GM23248 (cell line): Measurements from ENCODE around the gene ST6GALNAC3. TPM values are rescaled to one million over a fixed set of nuclear protein-coding genes. Genes with fewer than 3 reads are reported as not detected.
"Not testable (repeated sequence)": the region's sequence is repeated elsewhere in the genome, so short reads cannot be mapped to it uniquely, and the experiment has no call there.

ENCODE experiments used
- DNase-seq: peaks from one replicate; pipeline ENCODE4 v3.0.0-alpha.2; 2015
- H2AFZ ChIP-seq: fragments of 200-600 bp; sonication (generic); 2 replicates; pipeline ENCODE4 v1.6.1; 2016; ENCODE audit warnings: antibody characterized with exemption
- H3F3A ChIP-seq: fragments of 200-600 bp; sonication (generic); 2 replicates; pipeline ENCODE4 v1.6.1; 2016; ENCODE audit warnings: mild to moderate bottlenecking, antibody characterized with exemption, mixed run types; ENCODE audit not compliant: insufficient read depth
- H3K27ac ChIP-seq: fragments of 200-600 bp; sonication (generic); 2 replicates; pipeline ENCODE4 v1.5.1; 2016; ENCODE audit warnings: mild to moderate bottlenecking
- H3K27me3 ChIP-seq: fragments of 200-600 bp; sonication (generic); replicated peaks from 2 replicates; pipeline ENCODE4 v1.6.1; 2016; ENCODE audit warnings: mild to moderate bottlenecking; ENCODE audit not compliant: insufficient read depth
- H3K36me3 ChIP-seq: fragments of 200-600 bp; sonication (generic); 2 replicates; pipeline ENCODE4 v1.6.1; 2016; ENCODE audit warnings: low read depth, mild to moderate bottlenecking
- H3K4me1 ChIP-seq: fragments of 200-600 bp; sonication (generic); 2 replicates; pipeline ENCODE4 v1.6.1; 2016; ENCODE audit warnings: mild to moderate bottlenecking; ENCODE audit not compliant: insufficient read depth
- H3K4me2 ChIP-seq: fragments of 200-600 bp; sonication (generic); one replicate; pipeline ENCODE4 v1.6.1; 2016; ENCODE audit warnings: mild to moderate bottlenecking; ENCODE audit not compliant: unreplicated experiment
- H3K4me3 ChIP-seq: fragments of 200-600 bp; sonication (generic); 2 replicates; pipeline ENCODE4 v1.5.1; 2016; ENCODE audit warnings: mild to moderate bottlenecking
- H3K79me2 ChIP-seq: fragments of 200-600 bp; sonication (generic); 2 replicates; pipeline ENCODE4 v1.6.1; 2016; ENCODE audit warnings: mild to moderate bottlenecking; ENCODE audit not compliant: insufficient read depth
- H3K9ac ChIP-seq: fragments of 200-600 bp; sonication (generic); 2 replicates; pipeline ENCODE4 v1.6.1; 2016; ENCODE audit warnings: mild to moderate bottlenecking
- H3K9me2 ChIP-seq: fragments of 200-600 bp; sonication (generic); 2 replicates; pipeline ENCODE4 v1.6.1; 2016; ENCODE audit warnings: mixed run types, mild to moderate bottlenecking, moderate library complexity; ENCODE audit not compliant: insufficient read depth
- H3K9me3 ChIP-seq: fragments of 200-600 bp; sonication (generic); one replicate; pipeline ENCODE4 v1.6.1; 2017; ENCODE audit warnings: low read depth
- H4K20me1 ChIP-seq: fragments of 200-600 bp; sonication (generic); 2 replicates; pipeline ENCODE4 v1.6.0; 2016; ENCODE audit not compliant: insufficient read depth
- EZH2 ChIP-seq: fragments of 200-600 bp; sonication (generic); IDR thresholded peaks from 2 replicates; pipeline ENCODE4 v1.6.1; 2018; ENCODE audit warnings: antibody characterized with exemption, mild to moderate bottlenecking; ENCODE audit not compliant: insufficient read depth, poor library complexity, severe bottlenecking
- EZH2phosphoT487 ChIP-seq: fragments of 200-600 bp; sonication (generic); IDR thresholded peaks from 2 replicates; pipeline ENCODE4 v1.6.1; 2018; ENCODE audit warnings: antibody characterized with exemption, moderate library complexity, mild to moderate bottlenecking, low read depth; ENCODE audit not compliant: insufficient read depth
- WGBS, 2 experiments: methylation state at CpG; one replicate each; pipeline ENCODE4 v1.1.6; 2015 to 2017; ENCODE audit warnings: low lambda C conversion rate in 2 of 2, low coverage in 1 of 2; ENCODE audit errors: missing lambda C conversion rate in 2 of 2; 5-methylcytosine and 5-hydroxymethylcytosine counted together
- in situ Hi-C: fragments of 300-500 bp; cut with MboI; formaldehyde crosslinking; loops from 2 replicates; pipeline ENCODE4 v1.15.0; 2020
- polyA plus RNA-seq: library from polyadenylated mRNA; unstranded; fragments of >200 nt; fragmentation: Nextera tagmentation; extraction: Ambion mirVana; gene quantifications from 2 replicates; pipeline ENCODE4 v1.2.1, GENCODE V29; 2016
- total RNA-seq: library from RNA; depleted of rRNA; stranded (reverse); fragments of >200 nt; shearing (Covaris generic); gene quantifications from 2 replicates; pipeline ENCODE4 v1.2.3, GENCODE V29; 2014

Gene ST6GALNAC3
- total and polyA plus RNA-seq, 2 experiments from 2014 or later, result not detected

GRCh38 chr1:76046149-76046548, 28.4 kb upstream of the ST6GALNAC3 start:
- H3K4me2 ChIP-seq, result no peak overlapping the region
- H3K9me2 ChIP-seq, result no peaks in the 10 kb centered on the region
- in situ Hi-C loops, result no loop called here
- no peaks in the 10 kb centered on the region for H3K9me3 ChIP-seq
- no peaks in the 10 kb centered on the region for H3K36me3 ChIP-seq
- WGBS, 2 experiments, result 70 to 84% methylated on average over 2 of the region's 2 CpGs
- H3K27me3 ChIP-seq, result no peaks in the 10 kb centered on the region
- no peaks in the 10 kb centered on the region for H3K4me1 ChIP-seq
- H3F3A ChIP-seq, result no peaks in the 10 kb centered on the region
- H3K27ac ChIP-seq, result no peak overlapping the region
- TF ChIP-seq EZH2 (no peak), EZH2phosphoT487 (no peak)
- H4K20me1 ChIP-seq, result no peaks in the 10 kb centered on the region
- DNase-seq, result no peak
- H3K9ac ChIP-seq, result no peak overlapping the region
- no peak overlapping the region for H3K4me3 ChIP-seq
- no peaks in the 10 kb centered on the region for H3K79me2 ChIP-seq
- H2AFZ ChIP-seq, result no peak overlapping the region

GRCh38 chr1:76048219-76048618, 26.3 kb upstream of the ST6GALNAC3 start:
- Histone ChIP-seq H3K9me2 (no peaks in the 10 kb centered on the region), H3K9me3 (no peaks in the 10 kb centered on the region), H4K20me1 (no peaks in the 10 kb centered on the region), H3K36me3 (no peaks in the 10 kb centered on the region), H2AFZ (no peak overlapping the region), H3K79me2 (no peaks in the 10 kb centered on the region), H3K4me3 (no peak overlapping the region), H3F3A (no peaks in the 10 kb centered on the region), H3K27me3 (no peaks in the 10 kb centered on the region), H3K9ac (no peak overlapping the region), H3K4me2 (no peak overlapping the region), H3K4me1 (no peaks in the 10 kb centered on the region), H3K27ac (no peak overlapping the region)
- in situ Hi-C loops, result no loop called here
- no peak for DNase-seq
- 96% methylated on average over 1 of the region's 1 CpG for WGBS, 2 experiments
- no peak for TF ChIP-seq EZH2
- no peak for TF ChIP-seq EZH2phosphoT487

GRCh38 chr1:76048926-76049325, 25.6 kb upstream of the ST6GALNAC3 start:
- Histone ChIP-seq H3K4me1 (no peaks in the 10 kb centered on the region), H3K4me3 (no peak overlapping the region), H2AFZ (no peak overlapping the region), H3K9me2 (no peaks in the 10 kb centered on the region), H3K27me3 (no peaks in the 10 kb centered on the region), H3K36me3 (no peaks in the 10 kb centered on the region), H3K27ac (no peak overlapping the region), H3K9me3 (no peaks in the 10 kb centered on the region), H3K9ac (no peak overlapping the region), H3K4me2 (no peak overlapping the region), H3F3A (no peaks in the 10 kb centered on the region), H4K20me1 (no peaks in the 10 kb centered on the region), H3K79me2 (no peaks in the 10 kb centered on the region)
- no peak for DNase-seq
- in situ Hi-C loops, result no loop called here
- 30 to 39% methylated on average over 1 of the region's 1 CpG for WGBS, 2 experiments
- TF ChIP-seq EZH2phosphoT487, result no peak
- TF ChIP-seq EZH2, result no peak

- H3K27ac ChIP-seq, result no peak overlapping the region
- in situ Hi-C loops, result no loop called here
- 69 to 71% methylated on average over 4 of the region's 4 CpGs for WGBS, 2 experiments
Measured at GRCh38 chr1:76049498-76049897, 25.0 kb upstream of the ST6GALNAC3 start.

GRCh38 chr1:76050073-76050472, 24.5 kb upstream of the ST6GALNAC3 start:
- H3K4me3 ChIP-seq, H3K9me2 ChIP-seq, H3K27ac ChIP-seq, DNase-seq, H3K4me1 ChIP-seq, H3K27me3 ChIP-seq, H3K9me3 ChIP-seq, H3K79me2 ChIP-seq, H3K36me3 ChIP-seq, H3K9ac ChIP-seq, H3K4me2 ChIP-seq, H3F3A ChIP-seq, H2AFZ ChIP-seq, in situ Hi-C loops, H4K20me1 ChIP-seq: not testable (repeated sequence)
- WGBS, 2 experiments, result 57 to 71% methylated on average over 3 of the region's 3 CpGs

More at GRCh38 chr1:76049498-76049897, 25.0 kb upstream of the ST6GALNAC3 start:
- Histone ChIP-seq H3K36me3 (no peaks in the 10 kb centered on the region), H3K4me1 (no peaks in the 10 kb centered on the region), H4K20me1 (no peaks in the 10 kb centered on the region), H3K9me2 (no peaks in the 10 kb centered on the region), H3F3A (no peaks in the 10 kb centered on the region), H3K9me3 (no peaks in the 10 kb centered on the region), H2AFZ (no peak overlapping the region), H3K79me2 (no peaks in the 10 kb centered on the region), H3K9ac (no peak overlapping the region), H3K4me3 (no peak overlapping the region), H3K27me3 (no peaks in the 10 kb centered on the region), H3K4me2 (no peak overlapping the region)
- no peak for DNase-seq
- TF ChIP-seq EZH2 (no peak), EZH2phosphoT487 (no peak)
